ENCODE results near the gene ANKFY1. TPM values are rescaled to one million over a fixed set of nuclear protein-coding genes. Genes with fewer than 3 reads are reported as not detected.
A peak's percentile ranks its signal among the peaks of the same experiment; 100 is the strongest.

The ANKFY1 gene
- total RNA-seq, 3 donors from 2014 or later = 36.3 to 44.2 (median 42.1) TPM

DNA sequence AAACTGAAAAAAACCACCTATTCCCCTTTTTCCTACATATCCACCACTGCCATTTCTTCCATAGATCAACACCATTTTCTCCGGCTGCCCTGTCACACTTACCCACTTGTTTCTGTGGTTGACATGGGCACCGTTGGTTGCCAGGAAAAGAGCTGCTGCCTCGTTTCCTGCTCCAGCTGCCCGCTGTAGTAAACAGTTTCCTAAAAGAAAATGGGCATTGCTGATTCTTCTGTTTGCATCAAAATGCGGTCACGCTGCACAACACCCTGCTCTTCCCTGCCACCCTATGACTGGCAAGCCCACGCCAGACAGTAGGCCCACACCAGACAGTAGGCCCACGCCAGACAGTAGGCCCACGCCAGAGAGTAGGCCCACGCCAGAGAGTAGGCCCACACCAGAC lies 74.5 kb downstream of the ANKFY1 start:
- DNase-seq (ENCODE audit: low spot score in 2 of 2) = no peak
- Histone ChIP-seq H3K4me3 (no peak overlapping the region), H3K27ac (no peak overlapping the region), H3K9me3 (no peaks in the 10 kb centered on the region), H3K4me1 (no peaks in the 10 kb centered on the region), H3K27me3 (no peaks in the 10 kb centered on the region), H3K36me3 (no peaks in the 10 kb centered on the region)
- TF ChIP-seq POLR2A (IDR thresholded peaks at IDR 0.05) (no peak), POLR2AphosphoS5 (IDR thresholded peaks at IDR 0.05) (no peak)
- TF ChIP-seq, protein P1, sequence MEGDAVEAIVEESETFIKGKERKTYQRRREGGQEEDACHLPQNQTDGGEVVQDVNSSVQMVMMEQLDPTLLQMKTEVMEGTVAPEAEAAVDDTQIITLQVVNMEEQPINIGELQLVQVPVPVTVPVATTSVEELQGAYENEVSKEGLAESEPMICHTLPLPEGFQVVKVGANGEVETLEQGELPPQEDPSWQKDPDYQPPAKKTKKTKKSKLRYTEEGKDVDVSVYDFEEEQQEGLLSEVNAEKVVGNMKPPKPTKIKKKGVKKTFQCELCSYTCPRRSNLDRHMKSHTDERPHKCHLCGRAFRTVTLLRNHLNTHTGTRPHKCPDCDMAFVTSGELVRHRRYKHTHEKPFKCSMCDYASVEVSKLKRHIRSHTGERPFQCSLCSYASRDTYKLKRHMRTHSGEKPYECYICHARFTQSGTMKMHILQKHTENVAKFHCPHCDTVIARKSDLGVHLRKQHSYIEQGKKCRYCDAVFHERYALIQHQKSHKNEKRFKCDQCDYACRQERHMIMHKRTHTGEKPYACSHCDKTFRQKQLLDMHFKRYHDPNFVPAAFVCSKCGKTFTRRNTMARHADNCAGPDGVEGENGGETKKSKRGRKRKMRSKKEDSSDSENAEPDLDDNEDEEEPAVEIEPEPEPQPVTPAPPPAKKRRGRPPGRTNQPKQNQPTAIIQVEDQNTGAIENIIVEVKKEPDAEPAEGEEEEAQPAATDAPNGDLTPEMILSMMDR (IDR thresholded peaks at IDR 0.05) = no peak
- intact Hi-C loops (cut with DNase I; ENCODE audit: low total_unique reads) = no loop called here

- H3K36me3 ChIP-seq = no peaks in the 10 kb centered on the region
- peak overlapping the region in 1 of 2 donors; percentile 78 for H3K27ac ChIP-seq
- TF ChIP-seq POLR2AphosphoS5 (IDR thresholded peaks at IDR 0.05) = no peak
- no peak for TF ChIP-seq POLR2A (IDR thresholded peaks at IDR 0.05)
- TF ChIP-seq, protein P1 (IDR thresholded peaks at IDR 0.05) = no peak
- no peak for DNase-seq (ENCODE audit: low spot score in 2 of 2)
- intact Hi-C loops (cut with DNase I; ENCODE audit: low total_unique reads) = no loop called here
- H3K27me3 ChIP-seq = no peaks in the 10 kb centered on the region
- no peaks in the 10 kb centered on the region for H3K4me1 ChIP-seq
- H3K9me3 ChIP-seq = no peaks in the 10 kb centered on the region
- H3K4me3 ChIP-seq = no peak overlapping the region
Measured at GRCh38 chr17:4188076-4188475, 75.7 kb downstream of the ANKFY1 start.

DNA sequence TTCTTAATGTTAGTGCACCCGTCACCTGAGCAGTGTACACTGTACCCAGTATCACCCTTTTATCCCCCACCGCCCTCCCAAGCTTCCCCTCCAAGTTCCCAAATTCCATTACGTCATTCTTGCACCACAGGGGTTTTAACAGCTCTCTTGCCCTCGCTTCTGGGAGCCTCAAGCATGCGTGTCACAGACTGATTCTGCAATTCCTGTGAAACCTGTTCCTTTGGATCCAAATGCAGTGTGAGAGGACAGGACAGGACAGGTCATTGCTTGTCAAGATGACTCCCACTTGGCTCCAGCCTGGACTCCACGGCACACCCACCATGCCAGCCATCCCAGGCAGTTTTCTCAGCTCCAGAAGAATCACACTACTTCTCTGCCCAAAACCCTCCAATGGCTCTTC lies 76.7 kb downstream of the ANKFY1 start:
- intact Hi-C loops (cut with DNase I; ENCODE audit: low total_unique reads) = no loop called here
- H3K27ac ChIP-seq = peak overlapping the region; percentile 58 to 78
- H3K27me3 ChIP-seq = no peaks in the 10 kb centered on the region
- TF ChIP-seq POLR2AphosphoS5 (IDR thresholded peaks at IDR 0.05) (peak in 2 of 3 donors; percentile 37 to 46), POLR2A (IDR thresholded peaks at IDR 0.05) (no peak)
- TF ChIP-seq, protein P1 (IDR thresholded peaks at IDR 0.05) = no peak
- H3K4me3 ChIP-seq = peak overlapping the region in 1 of 3 donors; percentile 42
- no peaks in the 10 kb centered on the region for H3K9me3 ChIP-seq
- H3K4me1 ChIP-seq = no peaks in the 10 kb centered on the region
- H3K36me3 ChIP-seq = no peaks in the 10 kb centered on the region
- DNase-seq (ENCODE audit: low spot score in 2 of 2) = peak in 1 of 2 donors; percentile 85

DNA sequence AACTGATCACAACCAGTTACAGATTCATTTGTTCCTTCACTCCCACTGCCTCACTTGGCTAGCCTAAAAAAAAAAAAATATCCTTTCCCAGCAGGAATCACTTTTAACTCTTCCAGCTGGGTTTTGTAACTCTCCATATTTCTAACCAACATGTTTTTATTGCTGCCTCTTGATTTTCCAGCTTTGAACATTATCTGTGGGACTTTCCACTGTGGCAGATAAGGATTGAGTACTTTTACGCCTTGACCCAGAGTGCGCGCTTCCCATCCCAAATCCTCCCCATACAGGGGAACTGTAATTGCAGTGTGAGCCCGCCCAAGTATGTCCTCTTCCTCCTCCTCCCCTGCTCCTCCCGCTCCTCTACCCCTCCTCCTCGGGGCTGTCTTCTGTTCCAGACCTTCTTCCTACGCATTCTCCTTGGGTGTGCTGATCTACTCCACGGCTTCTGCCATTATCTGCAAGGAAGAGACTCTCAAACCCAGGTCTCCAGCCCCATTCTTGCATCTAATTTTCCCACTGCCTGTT lies 77.4 kb downstream of the ANKFY1 start:
- peak overlapping the region; percentile 58 to 78 for H3K27ac ChIP-seq
- H3K36me3 ChIP-seq = no peaks in the 10 kb centered on the region
- H3K4me3 ChIP-seq = peak overlapping the region in 1 of 3 donors; percentile 42
- intact Hi-C loops (cut with DNase I; ENCODE audit: low total_unique reads) = no loop called here
- no peaks in the 10 kb centered on the region for H3K4me1 ChIP-seq
- TF ChIP-seq POLR2AphosphoS5 (IDR thresholded peaks at IDR 0.05) = no peak
- TF ChIP-seq POLR2A (IDR thresholded peaks at IDR 0.05) = no peak
- TF ChIP-seq, protein P1 (IDR thresholded peaks at IDR 0.05) = no peak
- H3K9me3 ChIP-seq = no peaks in the 10 kb centered on the region
- no peaks in the 10 kb centered on the region for H3K27me3 ChIP-seq
- DNase-seq (ENCODE audit: low spot score in 2 of 2) = no peak

- DNase-seq (ENCODE audit: low spot score in 2 of 2) = no peak
- Histone ChIP-seq H3K9me3 (no peaks in the 10 kb centered on the region), H3K27ac (peak overlapping the region in 1 of 2 donors; percentile 78), H3K27me3 (no peaks in the 10 kb centered on the region), H3K4me1 (no peaks in the 10 kb centered on the region), H3K36me3 (no peaks in the 10 kb centered on the region), H3K4me3 (no peak overlapping the region)
- intact Hi-C loops (cut with DNase I; ENCODE audit: low total_unique reads) = no loop called here
- TF ChIP-seq POLR2A (IDR thresholded peaks at IDR 0.05) = no peak
- no peak for TF ChIP-seq POLR2AphosphoS5 (IDR thresholded peaks at IDR 0.05)
- TF ChIP-seq, protein P1 (IDR thresholded peaks at IDR 0.05) = no peak
Measured at GRCh38 chr17:4185656-4186055, 78.1 kb downstream of the ANKFY1 start.
